ENCODE results near the gene SDC4.

GRCh38 chr20:45307076-45307640 is 41.1 kb downstream of the SDC4 start:
- TF ChIP-seq POLR2A (IDR thresholded peaks at IDR 0.05): no peak
- TF ChIP-seq CTCF (IDR thresholded peaks at IDR 0.05): no peak
